B cell (primary cell): Measurements from ENCODE around the gene TUT4.

ENCODE experiments used
- EZH2 ChIP-seq: IDR thresholded peaks from 2 replicates; pipeline ENCODE4 v1.6.1; 2012; ENCODE audit warnings: borderline replicate concordance, low read depth, mild to moderate bottlenecking, moderate library complexity, low read length; ENCODE audit not compliant: insufficient read depth, poor library complexity, severe bottlenecking
- TF ChIP-seq, protein P1 (sequence below): fragments of 200-600 bp; IDR thresholded peaks from one replicate; pipeline ENCODE4 v1.8.0; 2022; ENCODE audit warnings: antibody characterized with exemption, mild to moderate bottlenecking

DNA sequence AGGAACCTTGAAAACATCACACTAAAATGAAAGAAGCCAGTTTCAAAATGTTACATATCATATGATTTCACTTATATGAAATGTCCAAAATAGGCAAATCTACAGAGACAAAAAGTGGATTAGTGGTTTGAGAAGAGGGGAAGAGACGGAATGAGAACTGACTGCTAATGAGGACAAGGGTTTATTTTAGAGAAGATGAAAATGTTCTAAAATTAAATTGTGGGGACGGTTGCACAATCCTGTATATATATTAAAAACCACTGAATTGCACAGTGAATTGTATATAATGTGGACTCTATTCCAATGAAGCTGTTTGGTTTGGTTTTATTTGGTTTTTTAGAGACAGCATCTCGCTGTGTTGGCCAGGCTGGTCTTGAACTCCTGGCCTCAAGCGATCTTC is 112.9 kb downstream of the TUT4 start:
- TF ChIP-seq, protein P1, sequence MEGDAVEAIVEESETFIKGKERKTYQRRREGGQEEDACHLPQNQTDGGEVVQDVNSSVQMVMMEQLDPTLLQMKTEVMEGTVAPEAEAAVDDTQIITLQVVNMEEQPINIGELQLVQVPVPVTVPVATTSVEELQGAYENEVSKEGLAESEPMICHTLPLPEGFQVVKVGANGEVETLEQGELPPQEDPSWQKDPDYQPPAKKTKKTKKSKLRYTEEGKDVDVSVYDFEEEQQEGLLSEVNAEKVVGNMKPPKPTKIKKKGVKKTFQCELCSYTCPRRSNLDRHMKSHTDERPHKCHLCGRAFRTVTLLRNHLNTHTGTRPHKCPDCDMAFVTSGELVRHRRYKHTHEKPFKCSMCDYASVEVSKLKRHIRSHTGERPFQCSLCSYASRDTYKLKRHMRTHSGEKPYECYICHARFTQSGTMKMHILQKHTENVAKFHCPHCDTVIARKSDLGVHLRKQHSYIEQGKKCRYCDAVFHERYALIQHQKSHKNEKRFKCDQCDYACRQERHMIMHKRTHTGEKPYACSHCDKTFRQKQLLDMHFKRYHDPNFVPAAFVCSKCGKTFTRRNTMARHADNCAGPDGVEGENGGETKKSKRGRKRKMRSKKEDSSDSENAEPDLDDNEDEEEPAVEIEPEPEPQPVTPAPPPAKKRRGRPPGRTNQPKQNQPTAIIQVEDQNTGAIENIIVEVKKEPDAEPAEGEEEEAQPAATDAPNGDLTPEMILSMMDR = no peak
- TF ChIP-seq EZH2 = no peak
